ENCODE data around the gene ACAP1. TPM values are rescaled to one million over a fixed set of nuclear protein-coding genes. Genes with fewer than 3 reads are reported as not detected.
A peak's percentile ranks its signal among the peaks of the same experiment; 100 is the strongest.

Gene ACAP1
- total RNA-seq, 1 experiment from 2014 or later = 8.8 TPM

DNA sequence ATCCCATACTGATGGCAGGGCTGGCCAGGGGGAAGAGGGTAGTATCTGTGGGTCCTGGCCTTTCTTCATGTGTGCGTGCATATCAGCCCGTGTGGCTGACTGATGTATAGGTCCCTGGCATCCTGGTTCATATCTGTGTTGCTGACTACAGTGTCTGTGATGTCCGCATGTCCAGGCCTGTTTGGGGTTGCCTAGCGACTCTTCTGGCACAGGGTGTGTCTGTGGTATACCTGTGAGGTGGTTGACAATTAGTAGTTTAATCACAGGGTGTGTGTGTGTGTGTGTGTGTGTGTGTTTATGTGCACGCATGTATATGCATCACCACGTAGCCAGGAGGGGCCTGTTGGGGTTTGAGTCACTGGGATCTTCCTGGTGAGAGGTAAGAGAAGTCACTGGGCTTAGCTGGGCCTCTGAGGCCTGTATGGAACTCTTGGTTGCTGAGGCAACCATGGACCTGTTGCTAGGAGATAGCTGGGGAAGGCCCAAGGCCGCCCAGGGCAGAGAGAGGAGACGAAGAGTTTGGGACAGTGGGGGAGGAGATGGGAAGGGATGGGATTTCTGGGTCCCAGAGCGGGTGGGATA is 18.0 kb downstream of the ACAP1 start:
- CTCF ChIA-PET = interaction anchor here (1.0 to 2.9 kb wide), 3 partner anchors 50 to 206 kb away, joined by 6 to 21 read pairs (median 7); partner anchors contain the start of genes TMEM102 and TMEM256
- RAD21 ChIA-PET (ENCODE audit: low non-redundant PET in 1 of 2, low total read pairs in 2 of 2, uncharacterized antibody in 2 of 2, unreplicated experiment in 2 of 2) = no interaction called here
- Histone ChIP-seq H3K9ac (ENCODE audit: low read length) (no peak overlapping the region), H3K4me1 (ENCODE audit: control insufficient read depth in 1 of 2, insufficient read depth in 2 of 2, low read length in 2 of 2) (peaks cover 29 to 65% of the 10 kb centered on the region in 2 experiments), H4K20me1 (ENCODE audit: insufficient read depth) (0 out of 2 replicates have a peak, but pooled peaks cover 4% of the 10 kb centered on the region), H3K79me2 (ENCODE audit: insufficient read depth, low read length) (peaks cover 24% of the 10 kb centered on the region), H3K27me3 (ENCODE audit: insufficient read depth, low read length) (no peaks in the 10 kb centered on the region), H3K4me3 (replicated peaks in 1 of 2; ENCODE audit: low read depth in 1 of 2, low read length in 2 of 2) (no peak overlapping the region), H3K9me2 (ENCODE audit: insufficient read depth) (no peaks in the 10 kb centered on the region), H3K4me2 (ENCODE audit: low read length) (peak overlapping the region; percentile 8), H3K36me3 (ENCODE audit: control insufficient read depth in 1 of 2, insufficient read depth in 2 of 2, low read length in 2 of 2) (no peaks in the 10 kb centered on the region), H3K27ac (ENCODE audit: low read depth, low read length) (no peak overlapping the region), H3K9me3 (ENCODE audit: control insufficient read depth in 1 of 2, insufficient read depth in 1 of 2, low read depth in 1 of 2, low read length in 2 of 2) (no peaks in the 10 kb centered on the region), H2AFZ (ENCODE audit: low read depth, low read length, poor library complexity, severe bottlenecking) (no peak overlapping the region)
- no TSS peak for BruUV-seq (replicated peaks)
- no peak for DNase-seq (ENCODE audit: low read depth, low spot score)
- intact Hi-C loops (cut with micrococcal nuclease) = loop anchor here (5.0 kb wide), 1 partner anchor 307 kb away; no protein-coding TSS in a partner anchor
- TF ChIP-seq EZH2phosphoT487 (IDR thresholded peaks at IDR 0.05; ENCODE audit: borderline replicate concordance) (no peak), RAD21 (IDR thresholded peaks at IDR 0.05; ENCODE audit: low read depth) (no peak), EGR1 (IDR thresholded peaks at IDR 0.05; ENCODE audit: low read depth) (no peak), CEBPB (IDR thresholded peaks at IDR 0.05; ENCODE audit: low read depth) (no peak), SRF (IDR thresholded peaks at IDR 0.05; ENCODE audit: low read depth) (no peak), ZNF274 (IDR thresholded peaks at IDR 0.05; ENCODE audit: low read depth, low read length) (no peak)
- TF ChIP-seq, protein P1, sequence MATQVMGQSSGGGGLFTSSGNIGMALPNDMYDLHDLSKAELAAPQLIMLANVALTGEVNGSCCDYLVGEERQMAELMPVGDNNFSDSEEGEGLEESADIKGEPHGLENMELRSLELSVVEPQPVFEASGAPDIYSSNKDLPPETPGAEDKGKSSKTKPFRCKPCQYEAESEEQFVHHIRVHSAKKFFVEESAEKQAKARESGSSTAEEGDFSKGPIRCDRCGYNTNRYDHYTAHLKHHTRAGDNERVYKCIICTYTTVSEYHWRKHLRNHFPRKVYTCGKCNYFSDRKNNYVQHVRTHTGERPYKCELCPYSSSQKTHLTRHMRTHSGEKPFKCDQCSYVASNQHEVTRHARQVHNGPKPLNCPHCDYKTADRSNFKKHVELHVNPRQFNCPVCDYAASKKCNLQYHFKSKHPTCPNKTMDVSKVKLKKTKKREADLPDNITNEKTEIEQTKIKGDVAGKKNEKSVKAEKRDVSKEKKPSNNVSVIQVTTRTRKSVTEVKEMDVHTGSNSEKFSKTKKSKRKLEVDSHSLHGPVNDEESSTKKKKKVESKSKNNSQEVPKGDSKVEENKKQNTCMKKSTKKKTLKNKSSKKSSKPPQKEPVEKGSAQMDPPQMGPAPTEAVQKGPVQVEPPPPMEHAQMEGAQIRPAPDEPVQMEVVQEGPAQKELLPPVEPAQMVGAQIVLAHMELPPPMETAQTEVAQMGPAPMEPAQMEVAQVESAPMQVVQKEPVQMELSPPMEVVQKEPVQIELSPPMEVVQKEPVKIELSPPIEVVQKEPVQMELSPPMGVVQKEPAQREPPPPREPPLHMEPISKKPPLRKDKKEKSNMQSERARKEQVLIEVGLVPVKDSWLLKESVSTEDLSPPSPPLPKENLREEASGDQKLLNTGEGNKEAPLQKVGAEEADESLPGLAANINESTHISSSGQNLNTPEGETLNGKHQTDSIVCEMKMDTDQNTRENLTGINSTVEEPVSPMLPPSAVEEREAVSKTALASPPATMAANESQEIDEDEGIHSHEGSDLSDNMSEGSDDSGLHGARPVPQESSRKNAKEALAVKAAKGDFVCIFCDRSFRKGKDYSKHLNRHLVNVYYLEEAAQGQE (IDR thresholded peaks at IDR 0.05; ENCODE audit: low read depth) = no peak
- TF ChIP-seq, protein P2, sequence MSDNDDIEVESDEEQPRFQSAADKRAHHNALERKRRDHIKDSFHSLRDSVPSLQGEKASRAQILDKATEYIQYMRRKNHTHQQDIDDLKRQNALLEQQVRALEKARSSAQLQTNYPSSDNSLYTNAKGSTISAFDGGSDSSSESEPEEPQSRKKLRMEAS (IDR thresholded peaks at IDR 0.05) = no peak
- TF ChIP-seq, protein P3, sequence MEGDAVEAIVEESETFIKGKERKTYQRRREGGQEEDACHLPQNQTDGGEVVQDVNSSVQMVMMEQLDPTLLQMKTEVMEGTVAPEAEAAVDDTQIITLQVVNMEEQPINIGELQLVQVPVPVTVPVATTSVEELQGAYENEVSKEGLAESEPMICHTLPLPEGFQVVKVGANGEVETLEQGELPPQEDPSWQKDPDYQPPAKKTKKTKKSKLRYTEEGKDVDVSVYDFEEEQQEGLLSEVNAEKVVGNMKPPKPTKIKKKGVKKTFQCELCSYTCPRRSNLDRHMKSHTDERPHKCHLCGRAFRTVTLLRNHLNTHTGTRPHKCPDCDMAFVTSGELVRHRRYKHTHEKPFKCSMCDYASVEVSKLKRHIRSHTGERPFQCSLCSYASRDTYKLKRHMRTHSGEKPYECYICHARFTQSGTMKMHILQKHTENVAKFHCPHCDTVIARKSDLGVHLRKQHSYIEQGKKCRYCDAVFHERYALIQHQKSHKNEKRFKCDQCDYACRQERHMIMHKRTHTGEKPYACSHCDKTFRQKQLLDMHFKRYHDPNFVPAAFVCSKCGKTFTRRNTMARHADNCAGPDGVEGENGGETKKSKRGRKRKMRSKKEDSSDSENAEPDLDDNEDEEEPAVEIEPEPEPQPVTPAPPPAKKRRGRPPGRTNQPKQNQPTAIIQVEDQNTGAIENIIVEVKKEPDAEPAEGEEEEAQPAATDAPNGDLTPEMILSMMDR (IDR thresholded peaks at IDR 0.05 in 2 of 3, conservative IDR thresholded peaks at IDR 0.05 in 1 of 3; ENCODE audit: borderline replicate concordance in 1 of 3, insufficient read depth in 1 of 3, low read depth in 2 of 3, low read length in 2 of 3) = no peak
- TF ChIP-seq, protein P4, sequence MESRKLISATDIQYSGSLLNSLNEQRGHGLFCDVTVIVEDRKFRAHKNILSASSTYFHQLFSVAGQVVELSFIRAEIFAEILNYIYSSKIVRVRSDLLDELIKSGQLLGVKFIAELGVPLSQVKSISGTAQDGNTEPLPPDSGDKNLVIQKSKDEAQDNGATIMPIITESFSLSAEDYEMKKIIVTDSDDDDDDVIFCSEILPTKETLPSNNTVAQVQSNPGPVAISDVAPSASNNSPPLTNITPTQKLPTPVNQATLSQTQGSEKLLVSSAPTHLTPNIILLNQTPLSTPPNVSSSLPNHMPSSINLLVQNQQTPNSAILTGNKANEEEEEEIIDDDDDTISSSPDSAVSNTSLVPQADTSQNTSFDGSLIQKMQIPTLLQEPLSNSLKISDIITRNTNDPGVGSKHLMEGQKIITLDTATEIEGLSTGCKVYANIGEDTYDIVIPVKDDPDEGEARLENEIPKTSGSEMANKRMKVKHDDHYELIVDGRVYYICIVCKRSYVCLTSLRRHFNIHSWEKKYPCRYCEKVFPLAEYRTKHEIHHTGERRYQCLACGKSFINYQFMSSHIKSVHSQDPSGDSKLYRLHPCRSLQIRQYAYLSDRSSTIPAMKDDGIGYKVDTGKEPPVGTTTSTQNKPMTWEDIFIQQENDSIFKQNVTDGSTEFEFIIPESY (IDR thresholded peaks at IDR 0.05; ENCODE audit: extremely low read depth, insufficient replicate concordance, low read length) = no peak
- TF ChIP-seq, protein P5, sequence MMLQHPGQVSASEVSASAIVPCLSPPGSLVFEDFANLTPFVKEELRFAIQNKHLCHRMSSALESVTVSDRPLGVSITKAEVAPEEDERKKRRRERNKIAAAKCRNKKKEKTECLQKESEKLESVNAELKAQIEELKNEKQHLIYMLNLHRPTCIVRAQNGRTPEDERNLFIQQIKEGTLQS (IDR thresholded peaks at IDR 0.05) = no peak
- ATAC-seq = no peak
- POLR2A ChIA-PET = no interaction called here

All from HCT116 (cell line).